GM19452 (cell line): ENCODE measurements around the gene MDN1.
A peak's percentile ranks its signal among the peaks of the same experiment; 100 is the strongest.
"Not testable (repeated sequence)": the region's sequence is repeated elsewhere in the genome, so short reads cannot be mapped to it uniquely, and the experiment has no call there.

Source experiments
- ATAC-seq: cut with Tn5 transposase; IDR thresholded peaks from one replicate; pipeline ENCODE4 v1.9.1; 2021; ENCODE audit not compliant: unreplicated experiment

Gene MDN1

DNA sequence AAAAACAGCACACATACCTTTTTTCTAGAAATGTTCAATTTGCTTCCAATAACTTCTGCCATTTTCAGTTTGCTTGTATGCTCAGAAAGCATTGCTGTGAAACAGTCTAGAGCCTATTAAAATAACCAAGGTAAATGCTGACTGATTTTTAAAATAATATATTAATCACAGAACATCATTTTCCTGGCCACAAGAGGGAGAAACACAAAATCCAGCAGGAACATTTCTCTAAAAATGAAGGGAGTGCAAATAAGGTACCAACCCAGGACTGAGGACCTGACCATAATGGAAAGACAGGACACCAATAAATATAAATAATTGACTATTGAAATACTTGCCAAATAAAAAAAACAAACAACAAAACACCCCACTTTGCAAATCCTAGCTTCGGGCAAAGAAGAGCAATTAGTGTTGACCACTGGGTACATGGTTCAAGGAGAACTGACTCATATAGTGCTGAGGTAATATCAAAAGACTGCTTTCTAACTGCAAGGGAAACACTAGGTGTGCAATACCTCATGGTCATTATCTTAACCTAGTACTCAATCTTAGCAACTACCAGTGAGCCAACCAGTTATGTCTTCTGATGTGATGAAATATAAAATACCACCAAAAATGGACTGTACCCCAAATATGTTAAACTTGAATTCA is 42.9 kb downstream of the MDN1 start:
- ATAC-seq: no peak

DNA sequence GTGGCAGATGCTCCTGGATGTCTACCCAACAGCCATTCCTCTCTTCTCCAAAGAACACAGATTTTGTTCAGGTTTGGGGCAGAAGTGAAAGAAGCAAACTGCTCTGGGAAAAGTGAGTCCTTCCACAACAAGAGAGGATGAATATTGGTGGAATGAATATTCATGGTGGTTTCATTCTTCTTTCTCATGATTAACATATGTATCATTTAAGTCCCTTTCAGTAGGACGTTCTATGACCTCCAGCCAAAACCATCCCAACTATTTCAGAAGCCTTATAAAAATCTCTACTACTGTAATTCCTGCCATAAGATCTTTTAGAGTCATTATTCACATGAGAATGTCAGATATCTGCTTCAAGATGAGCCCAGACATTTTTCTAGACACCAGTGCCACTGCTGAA is 44.4 kb downstream of the MDN1 start:
- no peak for ATAC-seq

DNA sequence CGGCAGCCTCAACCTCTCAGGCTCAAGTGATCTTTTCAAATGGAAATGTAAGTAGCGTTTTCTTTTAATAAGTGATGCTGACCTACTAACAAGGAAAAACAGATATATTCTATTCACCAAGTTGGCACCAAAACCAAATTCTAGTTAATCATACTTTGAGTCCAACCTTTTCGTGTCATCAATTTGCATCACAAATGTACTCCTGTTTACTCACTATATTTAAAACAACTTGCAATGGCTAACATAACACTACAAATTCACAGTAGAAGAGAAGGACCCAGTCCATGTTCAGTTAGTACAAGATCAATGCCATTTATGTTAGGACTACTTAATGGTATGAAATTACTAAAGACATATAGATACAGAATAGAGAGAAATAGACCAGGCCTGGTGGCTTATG is 50.0 kb downstream of the MDN1 start:
- no peak for ATAC-seq

DNA sequence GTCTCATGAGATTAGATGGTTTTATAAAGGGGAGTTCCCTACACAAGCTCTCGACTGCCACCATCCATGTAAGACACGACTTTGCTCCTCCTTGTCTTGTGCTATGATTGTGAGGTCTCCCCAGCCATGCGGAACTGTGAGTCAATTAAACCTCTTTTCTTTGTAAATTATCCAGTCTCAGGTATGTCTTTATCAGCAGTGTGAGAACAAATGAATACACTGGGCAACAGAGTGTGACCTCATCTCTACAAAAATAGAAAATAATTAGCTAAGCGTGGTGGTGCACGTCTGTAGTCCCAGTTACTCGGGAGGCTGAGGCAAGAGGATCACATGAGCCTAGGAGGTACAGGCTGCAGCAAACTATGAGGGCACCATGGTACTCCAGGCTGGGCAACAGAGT is 51.3 kb downstream of the MDN1 start:
- no peak for ATAC-seq

DNA sequence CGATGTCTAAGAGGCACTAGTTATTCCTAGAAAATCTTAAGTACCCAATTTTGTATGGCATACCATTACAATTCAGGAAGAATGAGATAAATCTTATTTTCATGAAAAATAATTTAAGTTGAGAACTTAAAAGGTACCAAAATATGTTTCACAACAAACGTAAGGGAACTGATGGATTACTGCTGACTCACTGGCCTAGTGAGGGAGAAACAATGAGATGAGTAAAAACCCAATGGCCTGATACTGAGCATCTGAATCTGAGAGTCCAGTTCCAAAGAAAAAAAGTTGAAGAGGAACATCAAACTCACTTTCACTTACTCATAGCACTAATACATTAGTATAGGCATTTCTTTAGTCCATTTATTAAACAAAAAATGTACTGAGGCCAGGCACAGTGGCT is 56.0 kb downstream of the MDN1 start:
- no peak for ATAC-seq

DNA sequence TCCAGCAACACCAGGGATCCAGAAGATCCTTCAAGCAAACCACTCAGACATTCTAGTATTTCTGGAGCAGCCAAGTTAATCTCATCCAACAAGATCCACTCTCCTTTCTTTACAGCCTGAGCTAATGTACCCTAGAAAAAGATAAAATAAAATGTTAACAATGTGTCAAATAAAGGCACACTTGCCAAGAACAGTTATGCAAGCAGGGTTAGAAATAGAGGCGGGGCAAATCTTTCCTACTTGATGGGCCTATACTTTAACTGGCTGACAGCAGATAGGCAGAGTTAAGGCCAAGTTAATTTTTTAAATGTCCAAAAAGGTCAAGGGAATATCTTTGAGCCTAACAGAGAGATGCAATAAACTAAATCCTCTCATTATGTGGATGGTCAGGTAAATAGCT is 60.8 kb downstream of the MDN1 start:
- no peak for ATAC-seq

DNA sequence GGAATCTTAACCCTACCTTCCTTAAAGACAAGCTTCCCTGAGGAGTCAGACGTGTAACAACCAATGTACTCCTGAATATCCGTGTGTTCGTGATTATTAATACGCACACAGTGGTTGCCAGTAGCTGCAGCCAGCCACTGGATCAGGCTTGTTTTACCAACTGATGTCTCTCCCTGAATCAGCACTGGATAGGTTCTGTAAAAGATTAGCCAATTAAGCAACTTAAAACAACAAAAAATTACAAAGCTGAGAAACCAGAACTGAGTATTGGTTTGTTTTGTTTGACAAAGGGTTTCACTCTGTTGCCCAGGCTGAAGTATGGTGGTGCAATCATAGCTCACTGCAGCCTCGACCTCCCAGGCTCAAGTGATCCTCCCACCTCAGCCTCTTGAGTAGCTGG is 69.3 kb downstream of the MDN1 start:
- ATAC-seq: no peak

DNA sequence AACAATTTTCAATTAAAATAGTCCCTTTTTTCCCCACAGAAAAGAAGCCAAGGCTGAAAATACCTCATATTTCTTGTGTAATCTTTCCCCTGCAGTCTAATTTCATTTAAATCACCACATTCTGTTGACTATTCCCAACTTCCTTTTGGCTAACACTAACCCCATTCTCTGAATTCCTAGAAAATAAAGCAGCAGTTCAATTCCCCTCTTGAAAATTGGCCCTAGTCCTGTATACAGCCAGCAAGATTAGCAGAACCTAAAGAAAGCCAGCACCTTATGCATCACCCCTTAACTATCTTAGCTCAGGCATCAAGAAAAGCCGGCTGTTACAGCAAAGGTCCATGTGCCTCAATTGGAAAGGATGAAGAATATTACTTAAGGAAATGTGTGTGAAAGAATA is 69.7 kb downstream of the MDN1 start:
- no peak for ATAC-seq

DNA sequence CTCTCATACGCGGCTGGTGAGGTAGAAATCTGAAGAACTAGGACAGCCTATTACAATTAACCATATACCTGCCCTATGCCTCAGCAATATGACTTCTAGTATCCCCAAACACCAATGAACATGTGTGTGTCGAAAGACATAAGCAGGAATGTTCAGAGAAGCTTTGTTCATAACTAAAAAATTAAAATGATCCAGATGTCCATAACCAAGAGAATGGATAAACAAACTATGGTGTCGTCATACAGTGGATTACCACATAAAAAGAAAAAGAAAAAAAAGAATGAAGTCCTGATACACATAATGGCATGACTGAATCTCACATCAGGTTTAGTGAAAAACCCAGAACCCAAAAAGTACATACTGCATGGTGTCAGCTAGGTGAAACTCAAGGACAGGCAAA is 73.9 kb downstream of the MDN1 start:
- ATAC-seq: no peak

DNA sequence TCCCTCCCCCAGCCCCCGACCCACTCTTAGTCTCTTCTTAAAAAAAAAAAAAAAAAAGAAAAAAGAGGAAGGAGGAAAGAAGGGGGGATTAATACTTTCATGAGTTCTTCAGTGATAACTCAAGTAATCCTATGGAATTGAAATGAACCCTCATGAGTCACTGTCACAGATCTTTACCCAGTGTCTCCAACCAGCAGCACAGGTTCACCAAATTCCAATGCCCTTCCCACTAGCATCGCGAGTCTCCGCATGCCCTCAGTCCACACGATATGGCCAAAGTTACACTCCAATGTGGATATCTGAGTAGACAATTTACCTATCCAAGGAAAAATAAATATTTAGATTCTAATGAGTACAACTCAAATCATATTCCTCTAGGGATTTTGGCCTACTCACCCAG is 74.5 kb downstream of the MDN1 start:
- ATAC-seq: no peak

DNA sequence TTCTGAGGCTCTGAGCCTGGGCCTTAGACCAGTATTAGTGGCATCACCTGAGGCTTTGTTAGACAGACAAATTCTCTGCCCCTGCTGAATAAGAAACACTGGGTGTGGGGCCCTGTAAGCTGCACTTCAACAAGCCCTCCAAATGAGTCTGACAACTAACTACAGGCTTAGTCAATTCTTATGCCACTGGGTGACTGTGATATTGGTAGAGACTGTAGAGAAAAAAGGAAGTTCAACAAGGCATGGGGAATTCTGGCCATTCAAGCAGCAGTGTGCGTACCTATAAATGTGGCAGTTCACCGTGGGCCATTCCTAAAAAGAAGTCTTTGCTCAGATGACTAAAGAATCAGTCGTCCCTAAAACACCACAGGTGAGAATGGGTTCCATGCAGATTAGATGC is 82.7 kb downstream of the MDN1 start:
- no peak for ATAC-seq

DNA sequence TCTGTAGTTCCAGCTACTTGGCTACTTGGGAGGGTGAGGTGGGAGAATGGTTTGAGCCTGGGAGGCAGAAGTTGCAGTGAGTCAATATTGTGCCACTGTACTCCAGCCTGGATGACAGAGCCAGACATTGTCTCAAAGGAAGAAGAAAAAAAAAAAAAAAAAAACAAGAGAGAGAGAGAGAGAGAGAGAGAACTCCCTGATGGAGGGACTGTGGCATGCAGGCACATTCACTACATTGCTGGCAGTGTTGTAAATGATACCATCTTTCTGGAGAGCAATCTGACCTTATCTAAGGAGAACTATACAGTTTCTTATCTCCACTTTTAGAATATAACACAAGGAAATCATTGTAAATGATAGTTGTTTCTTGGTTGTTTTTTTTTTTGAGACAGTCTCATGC is 85.1 kb downstream of the MDN1 start:
- ATAC-seq: no peak

DNA sequence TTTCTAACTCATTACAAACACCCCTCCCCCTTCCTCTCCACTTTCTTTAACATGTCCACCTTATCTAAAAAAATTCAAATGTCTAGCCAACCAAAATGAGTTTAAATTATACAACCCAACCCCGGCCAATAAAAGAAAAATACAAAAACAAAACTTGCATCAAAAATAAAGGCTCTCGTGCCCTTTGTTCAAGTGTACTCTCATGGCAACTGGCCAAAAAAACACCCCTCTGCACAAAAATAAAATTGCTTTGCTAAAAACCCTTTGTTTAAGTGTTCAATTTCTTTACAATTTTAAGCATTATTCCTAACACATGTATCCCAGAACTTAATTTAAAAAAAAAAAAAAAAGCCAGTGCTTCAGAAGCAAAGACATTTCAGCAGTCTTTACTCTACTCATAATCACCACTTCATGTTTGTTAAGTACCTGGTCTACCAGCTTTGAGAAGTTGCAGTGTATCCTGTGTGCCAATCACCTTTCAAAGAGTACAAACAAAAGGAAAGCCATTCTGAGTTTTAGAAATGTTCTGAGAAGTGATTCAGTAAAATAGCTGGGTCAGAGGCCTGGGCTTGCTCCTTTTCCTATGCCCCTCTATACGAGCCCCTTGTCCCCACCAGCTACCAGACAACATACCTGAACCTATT is 87.5 kb downstream of the MDN1 start:
- no peak for ATAC-seq

DNA sequence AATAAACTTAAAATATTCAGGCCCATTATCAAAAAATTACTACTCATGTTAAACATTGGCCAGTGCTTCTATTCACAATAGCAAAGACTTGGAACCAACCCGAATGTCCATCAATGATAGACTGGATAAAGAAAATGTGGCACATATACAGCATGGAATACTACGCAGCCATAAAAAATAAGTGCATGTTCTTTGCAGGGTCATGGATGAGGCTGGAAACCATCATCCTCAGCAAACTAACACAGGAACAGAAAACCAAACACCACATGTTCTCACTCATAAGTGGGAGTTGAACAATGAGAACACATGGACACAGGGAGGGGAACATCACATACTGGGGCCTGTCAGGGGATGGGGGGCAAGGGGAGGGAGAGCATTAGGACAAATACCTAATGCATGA is 88.3 kb downstream of the MDN1 start:
- ATAC-seq: not testable (repeated sequence)

DNA sequence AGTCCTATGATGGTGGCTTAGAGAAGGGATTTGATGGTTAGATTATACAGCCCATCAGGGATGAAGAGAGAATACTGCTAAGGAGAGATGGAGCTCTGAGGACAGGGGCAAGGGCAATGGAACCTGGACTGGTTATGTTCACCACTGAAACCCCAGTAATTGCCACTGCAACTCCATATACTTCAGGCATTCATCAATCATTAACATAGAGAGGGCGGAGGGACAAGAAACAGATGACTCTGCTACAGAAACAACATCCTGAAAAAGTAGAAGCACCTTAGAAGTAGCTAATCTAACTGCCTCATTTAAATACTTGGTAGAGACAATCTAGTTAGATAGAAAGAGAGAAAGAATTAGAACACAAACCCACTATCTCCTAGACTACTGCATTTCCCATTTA is 89.8 kb downstream of the MDN1 start:
- peak; percentile 89 for ATAC-seq

DNA sequence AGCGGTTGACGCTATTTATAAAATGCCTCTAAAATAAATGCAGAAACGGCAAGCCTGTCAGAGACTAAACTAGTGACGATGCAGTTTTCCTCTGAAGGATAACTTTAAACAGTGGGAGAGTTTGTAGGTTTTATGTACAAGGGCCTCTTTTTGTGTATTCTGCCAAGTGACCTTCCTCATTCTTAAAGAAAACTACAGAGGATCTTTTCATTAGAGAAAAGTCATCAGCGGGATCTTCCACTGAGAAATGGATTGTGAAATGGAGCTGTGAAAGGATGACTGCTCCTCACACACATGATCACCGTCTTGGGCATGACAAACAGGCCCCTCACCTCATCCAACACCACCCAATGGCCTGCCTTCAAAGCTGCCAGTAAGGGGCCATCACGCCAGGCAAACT is 92.1 kb downstream of the MDN1 start:
- ATAC-seq: no peak

DNA sequence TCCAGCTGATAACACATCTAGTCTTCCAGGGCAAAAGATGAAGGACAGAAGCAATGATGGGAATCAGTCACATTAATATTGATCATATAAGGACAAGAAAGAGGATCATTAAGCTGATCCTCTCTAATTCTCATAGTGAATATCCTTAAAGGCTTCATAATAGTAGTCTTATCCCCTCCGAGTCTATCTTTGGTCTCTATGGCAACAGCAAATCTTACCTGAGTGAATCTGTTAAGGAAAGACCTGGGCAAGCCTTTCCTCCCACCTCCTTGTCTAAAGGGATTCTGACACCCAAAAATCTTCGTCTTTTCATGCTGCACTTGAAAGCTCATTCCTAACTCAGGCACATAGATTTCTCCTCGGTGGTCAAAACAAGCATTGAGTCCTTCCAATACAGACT is 94.6 kb downstream of the MDN1 start:
- ATAC-seq: no peak

DNA sequence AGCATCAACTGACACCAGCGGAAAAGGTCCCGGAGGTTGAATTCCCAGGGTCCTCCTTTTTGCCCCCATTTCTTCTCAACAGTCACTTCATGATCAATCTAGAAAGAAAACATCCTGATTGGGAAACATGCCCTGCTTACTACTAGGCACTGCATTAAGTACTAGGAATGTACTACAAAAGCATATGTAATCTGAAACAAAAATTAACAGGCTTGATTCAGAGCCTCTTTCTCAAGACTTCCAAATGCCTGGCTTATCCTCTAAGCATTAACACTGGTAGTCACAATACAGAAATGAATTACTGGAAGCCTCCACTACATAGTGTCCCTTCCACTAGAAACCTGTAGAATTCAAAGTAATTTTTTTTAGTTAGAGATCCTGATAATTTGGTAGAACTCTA is 96.5 kb downstream of the MDN1 start:
- no peak for ATAC-seq

DNA sequence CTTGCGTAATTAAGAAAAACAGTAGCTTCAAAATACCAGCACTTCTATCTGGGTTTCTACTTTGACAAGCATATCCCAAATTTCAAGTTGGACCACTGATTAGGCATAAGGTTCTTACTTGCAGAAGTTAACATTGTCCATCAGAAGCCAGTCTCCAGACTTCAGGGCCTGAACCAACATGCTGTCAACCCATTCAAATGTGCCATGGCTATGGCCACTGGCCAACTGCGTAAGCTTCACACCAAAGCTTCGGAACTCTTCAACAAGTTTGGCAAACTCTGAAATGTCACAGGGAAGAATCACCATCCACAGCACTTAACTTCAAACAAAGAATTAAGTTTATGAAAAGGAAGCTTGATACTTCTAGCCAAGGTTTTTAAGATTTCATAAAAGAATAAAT is 103.1 kb downstream of the MDN1 start:
- ATAC-seq: no peak

DNA sequence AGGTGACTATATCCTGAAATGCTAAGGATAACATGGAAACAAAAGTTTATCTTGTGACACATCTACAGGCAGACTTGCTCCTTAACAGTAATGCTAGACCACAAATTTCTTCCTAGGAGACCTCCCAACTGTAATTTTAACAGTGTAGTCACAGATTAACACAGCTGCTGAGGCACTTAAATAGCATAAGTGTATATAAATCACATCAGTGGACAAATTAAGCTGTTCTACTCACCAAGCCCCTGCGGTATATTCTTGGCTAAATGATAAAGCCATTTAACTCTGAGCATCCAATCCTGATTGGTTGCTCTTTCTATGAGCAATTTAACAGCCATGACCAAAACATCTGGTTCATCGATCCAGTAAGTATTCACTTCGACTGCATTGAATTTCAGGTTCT is 107.8 kb downstream of the MDN1 start:
- ATAC-seq: no peak

DNA sequence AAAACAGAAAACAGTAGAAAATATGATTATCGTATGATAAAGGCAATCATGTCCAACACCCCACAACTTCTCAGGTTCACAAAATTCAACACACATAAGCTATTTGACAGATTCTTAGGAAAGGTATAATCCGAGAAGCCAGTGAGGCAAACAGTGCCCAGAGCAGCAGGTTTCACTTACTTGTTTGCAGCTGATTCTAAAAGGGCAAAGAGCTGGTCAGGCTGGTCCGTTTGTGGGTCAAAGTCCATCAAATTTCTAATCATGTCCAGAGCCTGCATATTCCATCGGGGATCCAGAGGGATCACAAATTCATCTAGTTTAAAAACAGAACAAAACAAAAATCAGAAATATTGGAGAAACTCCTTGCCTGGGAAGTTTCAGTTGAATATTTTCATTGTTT is 111.3 kb downstream of the MDN1 start:
- ATAC-seq: no peak

DNA sequence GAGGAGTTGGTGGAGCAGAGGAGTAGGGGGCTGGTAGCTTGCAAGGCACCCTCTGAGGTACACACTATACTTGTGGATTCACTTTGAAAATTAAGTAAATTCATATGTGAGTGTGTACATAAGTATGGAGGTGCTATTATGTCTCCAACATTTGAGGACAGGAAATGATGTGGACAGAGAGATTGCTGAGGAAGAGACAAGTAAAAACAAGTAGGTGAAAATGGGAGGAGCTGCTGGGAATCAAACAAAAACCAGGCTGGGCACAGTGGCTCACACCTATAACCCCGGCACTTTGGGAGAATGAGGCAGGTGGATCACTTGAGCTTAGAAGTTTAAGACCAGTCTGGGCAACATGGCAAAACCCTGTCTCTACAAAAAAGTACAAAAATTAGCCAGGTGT is 111.8 kb downstream of the MDN1 start:
- no peak for ATAC-seq

DNA sequence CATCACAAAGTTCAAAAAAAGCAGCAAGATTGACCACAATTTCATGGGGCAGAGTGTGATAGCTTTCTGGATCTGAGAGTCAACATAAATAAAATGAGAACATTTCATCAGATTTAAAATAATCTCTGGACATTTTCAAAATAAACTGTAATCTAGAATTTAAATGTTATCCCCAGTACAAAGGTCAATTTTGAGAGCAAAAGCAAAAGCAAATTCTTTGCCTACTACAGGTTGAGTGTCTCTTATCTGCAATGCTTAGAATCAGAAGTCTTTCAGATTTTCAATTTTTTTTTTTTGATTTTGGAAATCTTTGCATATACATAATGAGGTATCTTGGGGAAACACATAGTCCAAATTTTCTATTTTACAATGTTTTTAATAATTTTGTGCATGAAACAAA is 113.5 kb downstream of the MDN1 start:
- no peak for ATAC-seq
